Measurements from ENCODE around the gene MUCL3. TPM values are rescaled to one million over a fixed set of nuclear protein-coding genes. Genes with fewer than 3 reads are reported as not detected.

MUCL3 gene
- total RNA-seq, 2 experiments from 2014 or later: not detected

GRCh38 chr6:30938730-30939129 lies 2.0 kb upstream of the MUCL3 start:
- BruUV-seq (replicated peaks): no TSS peak

GRCh38 chr6:30939473-30939872 lies 1.3 kb upstream of the MUCL3 start:
- H3K9me3 ChIP-seq (ENCODE audit: low read length): no peaks in the 10 kb centered on the region
- H3K4me3 ChIP-seq (ENCODE audit: low read depth, low read length, poor library complexity, severe bottlenecking): no peak overlapping the region
- H3K27ac ChIP-seq (ENCODE audit: low read depth, low read length, poor library complexity, severe bottlenecking): no peak overlapping the region
- TF ChIP-seq CTCF (conservative IDR thresholded peaks at IDR 0.05; ENCODE audit: low read length) (no peak), EZH2phosphoT487 (IDR thresholded peaks at IDR 0.05; ENCODE audit: borderline replicate concordance, low read depth, low read length) (no peak)
- CTCF ChIA-PET (ENCODE audit: unreplicated experiment): no interaction called here
- H3K36me3 ChIP-seq (ENCODE audit: insufficient read depth, low read length): no peaks in the 10 kb centered on the region
- DNase-seq (ENCODE audit: low spot score): no peak
- no peak overlapping the region for H2AFZ ChIP-seq (ENCODE audit: low read length)
- intact Hi-C loops (cut with micrococcal nuclease; ENCODE audit: unreplicated experiment): no loop called here
- no TSS peak for BruUV-seq (replicated peaks)
- H3K9me2 ChIP-seq (ENCODE audit: insufficient read depth, low read length): no peaks in the 10 kb centered on the region
- no peaks in the 10 kb centered on the region for H3K79me2 ChIP-seq (ENCODE audit: insufficient read depth, low read depth, low read length)
- H3K4me2 ChIP-seq (ENCODE audit: low read length): no peak overlapping the region
- POLR2A ChIA-PET: no interaction called here
- H4K20me1 ChIP-seq (ENCODE audit: insufficient read depth, low read length): no peaks in the 10 kb centered on the region
- no peaks in the 10 kb centered on the region for H3K4me1 ChIP-seq (ENCODE audit: insufficient read depth, low read length, poor library complexity, severe bottlenecking)

More at GRCh38 chr6:30938730-30939129, 2.0 kb upstream of the MUCL3 start:
- Histone ChIP-seq H3K27ac (ENCODE audit: low read depth, low read length, poor library complexity, severe bottlenecking) (no peak overlapping the region), H4K20me1 (ENCODE audit: insufficient read depth, low read length) (no peaks in the 10 kb centered on the region), H3K4me2 (ENCODE audit: low read length) (no peak overlapping the region), H2AFZ (ENCODE audit: low read length) (no peak overlapping the region), H3K9me3 (ENCODE audit: low read length) (no peaks in the 10 kb centered on the region), H3K9me2 (ENCODE audit: insufficient read depth, low read length) (no peaks in the 10 kb centered on the region), H3K79me2 (ENCODE audit: insufficient read depth, low read depth, low read length) (no peaks in the 10 kb centered on the region), H3K36me3 (ENCODE audit: insufficient read depth, low read length) (no peaks in the 10 kb centered on the region), H3K4me3 (ENCODE audit: low read depth, low read length, poor library complexity, severe bottlenecking) (no peak overlapping the region), H3K4me1 (ENCODE audit: insufficient read depth, low read length, poor library complexity, severe bottlenecking) (no peaks in the 10 kb centered on the region)
- no peak for DNase-seq (ENCODE audit: low spot score)
- POLR2A ChIA-PET: no interaction called here
- CTCF ChIA-PET (ENCODE audit: unreplicated experiment): no interaction called here
- intact Hi-C loops (cut with micrococcal nuclease; ENCODE audit: unreplicated experiment): no loop called here
- TF ChIP-seq EZH2phosphoT487 (IDR thresholded peaks at IDR 0.05; ENCODE audit: borderline replicate concordance, low read depth, low read length) (no peak), CTCF (conservative IDR thresholded peaks at IDR 0.05; ENCODE audit: low read length) (no peak)

- H3K4me1 ChIP-seq (ENCODE audit: insufficient read depth, low read length, poor library complexity, severe bottlenecking): no peaks in the 10 kb centered on the region
- DNase-seq (ENCODE audit: low spot score): no peak
- ChIA-PET POLR2A (no interaction called here), CTCF (ENCODE audit: unreplicated experiment) (no interaction called here)
- TF ChIP-seq CTCF (conservative IDR thresholded peaks at IDR 0.05; ENCODE audit: low read length) (no peak), EZH2phosphoT487 (IDR thresholded peaks at IDR 0.05; ENCODE audit: borderline replicate concordance, low read depth, low read length) (no peak)
- no peaks in the 10 kb centered on the region for H3K9me3 ChIP-seq (ENCODE audit: low read length)
- no peaks in the 10 kb centered on the region for H3K9me2 ChIP-seq (ENCODE audit: insufficient read depth, low read length)
- intact Hi-C loops (cut with micrococcal nuclease; ENCODE audit: unreplicated experiment): no loop called here
- H3K79me2 ChIP-seq (ENCODE audit: insufficient read depth, low read depth, low read length): no peaks in the 10 kb centered on the region
- no peak overlapping the region for H2AFZ ChIP-seq (ENCODE audit: low read length)
- H4K20me1 ChIP-seq (ENCODE audit: insufficient read depth, low read length): no peaks in the 10 kb centered on the region
- H3K4me2 ChIP-seq (ENCODE audit: low read length): no peak overlapping the region
- no TSS peak for BruUV-seq (replicated peaks)
- H3K27ac ChIP-seq (ENCODE audit: low read depth, low read length, poor library complexity, severe bottlenecking): no peak overlapping the region
- no peak overlapping the region for H3K4me3 ChIP-seq (ENCODE audit: low read depth, low read length, poor library complexity, severe bottlenecking)
- H3K36me3 ChIP-seq (ENCODE audit: insufficient read depth, low read length): no peaks in the 10 kb centered on the region
Measured at GRCh38 chr6:30942338-30943060, 1.7 kb downstream of the MUCL3 start.

Data from OCI-LY7 (cell line).